ENCODE results near the gene VPS4A.

Gene VPS4A

GRCh38 chr16:69322343-69322742 lies 11.2 kb downstream of the VPS4A start:
- TF ChIP-seq CTCF (conservative IDR thresholded peaks at IDR 0.05; ENCODE audit: low read length) = no peak
- TF ChIP-seq EZH2phosphoT487 (IDR thresholded peaks at IDR 0.05; ENCODE audit: borderline replicate concordance) = no peak
- Histone ChIP-seq H3K27me3 (ENCODE audit: insufficient read depth, low read length, poor library complexity, severe bottlenecking) (no peaks in the 10 kb centered on the region), H3K9me2 (replicated peaks; ENCODE audit: low read depth, low read length) (no peaks in the 10 kb centered on the region), H3F3A (ENCODE audit: low read depth) (peaks cover 3% of the 10 kb centered on the region; the same call in 1 of the 2 replicates), H4K20me1 (ENCODE audit: insufficient read depth, low read length, poor library complexity, severe bottlenecking) (peaks cover 32% of the 10 kb centered on the region), H3K4me3 (ENCODE audit: low read length, poor library complexity, severe bottlenecking) (no peak overlapping the region), H3K9ac (ENCODE audit: low read depth, low read length, poor library complexity, severe bottlenecking) (no peak overlapping the region), H3K9me3 (ENCODE audit: insufficient read depth, low read depth, low read length) (no peaks in the 10 kb centered on the region), H3K4me1 (ENCODE audit: insufficient read depth, low read length, poor library complexity, severe bottlenecking) (peaks cover 21% of the 10 kb centered on the region), H3K36me3 (ENCODE audit: insufficient read depth, low read length) (peaks cover 78% of the 10 kb centered on the region; the same call in 1 of the 2 replicates), H3K79me2 (ENCODE audit: insufficient read depth, low read length) (peaks cover 66% of the 10 kb centered on the region), H3K4me2 (ENCODE audit: low read depth, low read length, poor library complexity, severe bottlenecking) (no peak overlapping the region), H2AFZ (ENCODE audit: low read length) (no peak overlapping the region)

GRCh38 chr16:69323415-69323814 lies 12.3 kb downstream of the VPS4A start:
- TF ChIP-seq EZH2phosphoT487 (IDR thresholded peaks at IDR 0.05; ENCODE audit: borderline replicate concordance) (no peak), CTCF (conservative IDR thresholded peaks at IDR 0.05; ENCODE audit: low read length) (no peak)

GRCh38 chr16:69324013-69324531 lies 12.9 kb downstream of the VPS4A start:
- Histone ChIP-seq H3F3A (ENCODE audit: low read depth) (peaks cover 7% of the 10 kb centered on the region; the same call in 1 of the 2 replicates), H3K4me3 (ENCODE audit: low read length, poor library complexity, severe bottlenecking) (no peak overlapping the region), H3K36me3 (ENCODE audit: insufficient read depth, low read length) (peaks cover 67% of the 10 kb centered on the region; the same call in 1 of the 2 replicates), H3K4me1 (ENCODE audit: insufficient read depth, low read length, poor library complexity, severe bottlenecking) (peaks cover 32% of the 10 kb centered on the region), H3K27me3 (ENCODE audit: insufficient read depth, low read length, poor library complexity, severe bottlenecking) (no peaks in the 10 kb centered on the region), H3K4me2 (ENCODE audit: low read depth, low read length, poor library complexity, severe bottlenecking) (peak overlapping the region; percentile 99), H4K20me1 (ENCODE audit: insufficient read depth, low read length, poor library complexity, severe bottlenecking) (peaks cover 41% of the 10 kb centered on the region), H3K9ac (ENCODE audit: low read depth, low read length, poor library complexity, severe bottlenecking) (no peak overlapping the region), H3K9me3 (ENCODE audit: insufficient read depth, low read depth, low read length) (no peaks in the 10 kb centered on the region), H3K79me2 (ENCODE audit: insufficient read depth, low read length) (peaks cover 76% of the 10 kb centered on the region), H2AFZ (ENCODE audit: low read length) (no peak overlapping the region), H3K9me2 (replicated peaks; ENCODE audit: low read depth, low read length) (no peaks in the 10 kb centered on the region)
- no peak for TF ChIP-seq EZH2phosphoT487 (IDR thresholded peaks at IDR 0.05; ENCODE audit: borderline replicate concordance)
- no peak for TF ChIP-seq CTCF (conservative IDR thresholded peaks at IDR 0.05; ENCODE audit: low read length)

More at GRCh38 chr16:69323415-69323814, 12.3 kb downstream of the VPS4A start:
- Histone ChIP-seq H2AFZ (ENCODE audit: low read length) (no peak overlapping the region), H3K4me1 (ENCODE audit: insufficient read depth, low read length, poor library complexity, severe bottlenecking) (peaks cover 26% of the 10 kb centered on the region), H3K4me2 (ENCODE audit: low read depth, low read length, poor library complexity, severe bottlenecking) (no peak overlapping the region), H3F3A (ENCODE audit: low read depth) (peaks cover 7% of the 10 kb centered on the region; the same call in 1 of the 2 replicates), H3K79me2 (ENCODE audit: insufficient read depth, low read length) (peaks cover 71% of the 10 kb centered on the region), H3K9me2 (replicated peaks; ENCODE audit: low read depth, low read length) (no peaks in the 10 kb centered on the region), H3K9me3 (ENCODE audit: insufficient read depth, low read depth, low read length) (no peaks in the 10 kb centered on the region), H3K9ac (ENCODE audit: low read depth, low read length, poor library complexity, severe bottlenecking) (no peak overlapping the region), H3K4me3 (ENCODE audit: low read length, poor library complexity, severe bottlenecking) (no peak overlapping the region), H3K27me3 (ENCODE audit: insufficient read depth, low read length, poor library complexity, severe bottlenecking) (no peaks in the 10 kb centered on the region), H4K20me1 (ENCODE audit: insufficient read depth, low read length, poor library complexity, severe bottlenecking) (peaks cover 36% of the 10 kb centered on the region), H3K36me3 (ENCODE audit: insufficient read depth, low read length) (peaks cover 71% of the 10 kb centered on the region; the same call in 1 of the 2 replicates)

Data from Loucy (cell line).